B cell (primary cell): ENCODE measurements around the gene PAXIP1. TPM values are rescaled to one million over a fixed set of nuclear protein-coding genes. Genes with fewer than 3 reads are reported as not detected.

Source experiments
- ATAC-seq: fragments of 200-7000 bp; cut with Tn5 transposase; one replicate; pipeline ENCODE4 v1.10.0; 2021; ENCODE audit warnings: low read depth, mild to moderate bottlenecking, moderate number of reproducible peaks, moderate library complexity
- CTCF ChIA-PET: fragments of 350-600 bp; sonication (Branson Sonifier 250); formaldehyde crosslinking; loops from one replicate; lab custom pipeline; 2021; ENCODE audit warnings: antibody characterized with exemption, inconsistent platforms; lab: Charles Lee
- POLR2A ChIA-PET: fragments of 350-600 bp; sonication (Branson Sonifier 250); formaldehyde crosslinking; loops from one replicate; lab custom pipeline; 2021; ENCODE audit warnings: antibody characterized with exemption; lab: Charles Lee
- DNase-seq: peaks from one replicate; pipeline ENCODE4 v3.0.0; 2013
- H2AFZ ChIP-seq: 2 replicates; pipeline ENCODE4 v1.6.1; 2012; ENCODE audit warnings: mild to moderate bottlenecking, low read depth, low read length; ENCODE audit not compliant: insufficient read depth, poor library complexity, severe bottlenecking
- H3K27ac ChIP-seq, 2 donors: 1 replicate in 1 of 2; 2 replicates in 1 of 2; pipeline ENCODE4 v1.5.1; 2012 to 2013; ENCODE audit warnings: low read length in 2 of 2, mild to moderate bottlenecking in 2 of 2, moderate library complexity in 1 of 2
- H3K27me3 ChIP-seq, 4 experiments: fragments of 200-600 bp in 1 of 4; sonication (generic) in 1 of 4; replicated peaks in 1 of 4; 1 replicate in 2 of 4; 2 replicates in 2 of 4; pipeline versions ENCODE4 v1.6.1 to v1.7.0; 2013 to 2016; ENCODE audit warnings: low read length in 3 of 4, mild to moderate bottlenecking in 2 of 4, mixed read lengths in 1 of 4, moderate library complexity in 1 of 4; ENCODE audit not compliant: insufficient read depth in 4 of 4, control insufficient read depth in 3 of 4; ENCODE audit errors: control extremely low read depth in 1 of 4
- H3K36me3 ChIP-seq, 2 experiments: replicated peaks in 1 of 2; 1 replicate in 1 of 2; 2 replicates in 1 of 2; pipeline versions ENCODE4 v1.6.1 to v1.7.1; 2013; ENCODE audit warnings: low read length in 1 of 2; ENCODE audit not compliant: insufficient read depth in 2 of 2, control insufficient read depth in 1 of 2; ENCODE audit errors: control extremely low read depth in 1 of 2, extremely low read depth in 1 of 2
- H3K4me1 ChIP-seq, 2 donors: fragments of 200-600 bp in 1 of 2; sonication (generic) in 1 of 2; 1 replicate in 1 of 2; 2 replicates in 1 of 2; pipeline versions ENCODE4 v1.5.1 to v1.6.1; 2013 to 2017; ENCODE audit warnings: low read length in 2 of 2; ENCODE audit not compliant: control insufficient read depth in 2 of 2, insufficient read depth in 2 of 2
- H3K4me2 ChIP-seq: replicated peaks from 2 replicates; pipeline ENCODE3; 2012; ENCODE audit warnings: mild to moderate bottlenecking, low read depth, low read length; ENCODE audit not compliant: poor library complexity, severe bottlenecking
- H3K4me3 ChIP-seq, 5 experiments: fragments of 200-600 bp in 1 of 5; sonication (generic) in 1 of 5; 1 replicate in 3 of 5; 2 replicates in 2 of 5; pipeline versions ENCODE4 v1.5.1 to v1.7.0; 2011 to 2016; ENCODE audit warnings: low read length in 4 of 5, mild to moderate bottlenecking in 4 of 5, low read depth in 2 of 5, control low read depth in 1 of 5, moderate library complexity in 1 of 5; ENCODE audit not compliant: insufficient read depth in 1 of 5; ENCODE audit errors: control extremely low read depth in 1 of 5, extremely low read depth in 1 of 5
- H3K79me2 ChIP-seq: fragments of 200-600 bp; sonication (generic); one replicate; pipeline ENCODE4 v1.6.0; 2016; ENCODE audit warnings: low read length; ENCODE audit not compliant: control insufficient read depth, insufficient read depth
- H3K9ac ChIP-seq: fragments of 200-600 bp; sonication (generic); 2 replicates; pipeline ENCODE4 v1.6.1; 2017; ENCODE audit warnings: mild to moderate bottlenecking, low read length, moderate library complexity
- H3K9me3 ChIP-seq, 3 donors: one replicate each; pipeline versions ENCODE4 v1.6.1 to v1.7.1; 2013; ENCODE audit warnings: low read length in 2 of 3; ENCODE audit not compliant: control insufficient read depth in 2 of 3, insufficient read depth in 1 of 3; ENCODE audit errors: control extremely low read depth in 1 of 3
- H4K20me1 ChIP-seq: 2 replicates; pipeline ENCODE4 v1.6.0; 2012; ENCODE audit warnings: mild to moderate bottlenecking, low read length; ENCODE audit not compliant: insufficient read depth, control insufficient read depth, poor library complexity, severe bottlenecking
- H3K27ac Mint-ChIP-seq: one replicate; pipeline ENCODE4 v1.8.0; 2021; ENCODE audit warnings: mixed read lengths
- H3K27me3 Mint-ChIP-seq: one replicate; pipeline ENCODE4 v1.8.0; 2021; ENCODE audit warnings: mixed read lengths
- H3K4me1 Mint-ChIP-seq: one replicate; pipeline ENCODE4 v1.8.0; 2021; ENCODE audit warnings: mixed read lengths
- H3K4me3 Mint-ChIP-seq: one replicate; pipeline ENCODE4 v1.8.0; 2021; ENCODE audit warnings: mixed read lengths
- H3K9me3 Mint-ChIP-seq: one replicate; pipeline ENCODE4 v1.8.0; 2022; ENCODE audit warnings: mixed read lengths; ENCODE audit not compliant: insufficient read depth
- EZH2 ChIP-seq: IDR thresholded peaks from 2 replicates; pipeline ENCODE4 v1.6.1; 2012; ENCODE audit warnings: borderline replicate concordance, low read depth, mild to moderate bottlenecking, moderate library complexity, low read length; ENCODE audit not compliant: insufficient read depth, poor library complexity, severe bottlenecking
- WGBS: methylation state at CpG from one replicate; pipeline ENCODE4 v1.1.5; 2013; ENCODE audit warnings: missing lambda C conversion rate; ENCODE audit not compliant: insufficient coverage; 5-methylcytosine and 5-hydroxymethylcytosine counted together
- intact Hi-C: fragments of 100-400 bp; cut with micrococcal nuclease; formaldehyde crosslinking; loops from one replicate; pipeline ENCODE4 v1.10.0; 2022
- polyA plus RNA-seq: library from polyadenylated mRNA; depleted of rRNA; stranded (reverse); fragments of >200 nt; gene quantifications from 2 replicates; pipeline ENCODE4 v1.2.3, GENCODE V29; 2012
- total RNA-seq, 2 donors: library from RNA; stranded (reverse); fragments of 120-200 nt in 1 of 2; gene quantifications; 1 replicate in 1 of 2; 2 replicates in 1 of 2; pipeline versions ENCODE4 v1.2.3 to v1.2.4, GENCODE V29; 2013 to 2022
- TF ChIP-seq, protein P1 (sequence below): fragments of 200-600 bp; IDR thresholded peaks from one replicate; pipeline ENCODE4 v1.8.0; 2022; ENCODE audit warnings: antibody characterized with exemption, mild to moderate bottlenecking

PAXIP1 gene
- total and polyA plus RNA-seq, 2 donors (not counting 1 experiment from before 2014, with no cell fraction given) = 9.2 to 18.5 TPM

DNA sequence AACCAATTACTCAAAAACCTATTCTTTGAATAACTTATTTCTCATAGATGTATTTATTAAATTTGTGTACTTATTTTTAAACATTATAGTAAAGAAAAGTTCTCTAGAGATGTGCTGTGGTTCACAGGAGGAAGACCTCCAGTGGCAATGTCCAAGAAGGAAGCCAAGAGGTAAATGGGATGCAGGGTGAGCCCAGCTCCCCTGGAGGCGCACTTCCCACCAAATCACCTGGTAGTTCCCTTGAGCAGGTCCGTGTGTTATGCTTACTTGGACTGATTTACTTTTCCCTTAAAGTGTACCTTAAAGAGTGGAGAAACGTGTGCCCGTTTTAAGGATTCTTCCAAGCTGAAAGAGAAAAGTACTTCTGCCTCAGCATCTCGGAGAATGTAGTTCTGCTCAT, 55.3 kb downstream of the PAXIP1 start:
- no peaks in the 10 kb centered on the region for H3K27me3 Mint-ChIP-seq
- Histone ChIP-seq H3K9ac (no peak overlapping the region), H4K20me1 (no peaks in the 10 kb centered on the region), H3K4me2 (no peak overlapping the region), H3K27me3 (no peaks in the 10 kb centered on the region), H2AFZ (no peak overlapping the region), H3K36me3 (peaks cover 23 to 49% of the 10 kb centered on the region in 2 experiments), H3K27ac (no peak overlapping the region), H3K4me1 (no peaks in the 10 kb centered on the region), H3K4me3 (no peak overlapping the region), H3K9me3 (no peaks in the 10 kb centered on the region), H3K79me2 (no peaks in the 10 kb centered on the region)
- intact Hi-C loops = no loop called here
- WGBS = 100% methylated on average over 3 of the region's 5 CpGs
- H3K4me1 Mint-ChIP-seq = no peaks in the 10 kb centered on the region
- H3K27ac Mint-ChIP-seq = no peak overlapping the region
- ChIA-PET POLR2A (no interaction called here), CTCF (interaction anchor here (0.7 to 1.7 kb wide), 2 partner anchors 33 to 269 kb away, joined by 3 to 4 read pairs; no protein-coding TSS in a partner anchor)
- ATAC-seq (no peak), DNase-seq (no peak)
- no peak for TF ChIP-seq EZH2
- TF ChIP-seq, protein P1, sequence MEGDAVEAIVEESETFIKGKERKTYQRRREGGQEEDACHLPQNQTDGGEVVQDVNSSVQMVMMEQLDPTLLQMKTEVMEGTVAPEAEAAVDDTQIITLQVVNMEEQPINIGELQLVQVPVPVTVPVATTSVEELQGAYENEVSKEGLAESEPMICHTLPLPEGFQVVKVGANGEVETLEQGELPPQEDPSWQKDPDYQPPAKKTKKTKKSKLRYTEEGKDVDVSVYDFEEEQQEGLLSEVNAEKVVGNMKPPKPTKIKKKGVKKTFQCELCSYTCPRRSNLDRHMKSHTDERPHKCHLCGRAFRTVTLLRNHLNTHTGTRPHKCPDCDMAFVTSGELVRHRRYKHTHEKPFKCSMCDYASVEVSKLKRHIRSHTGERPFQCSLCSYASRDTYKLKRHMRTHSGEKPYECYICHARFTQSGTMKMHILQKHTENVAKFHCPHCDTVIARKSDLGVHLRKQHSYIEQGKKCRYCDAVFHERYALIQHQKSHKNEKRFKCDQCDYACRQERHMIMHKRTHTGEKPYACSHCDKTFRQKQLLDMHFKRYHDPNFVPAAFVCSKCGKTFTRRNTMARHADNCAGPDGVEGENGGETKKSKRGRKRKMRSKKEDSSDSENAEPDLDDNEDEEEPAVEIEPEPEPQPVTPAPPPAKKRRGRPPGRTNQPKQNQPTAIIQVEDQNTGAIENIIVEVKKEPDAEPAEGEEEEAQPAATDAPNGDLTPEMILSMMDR = no peak
- no peaks in the 10 kb centered on the region for H3K9me3 Mint-ChIP-seq
- no peak overlapping the region for H3K4me3 Mint-ChIP-seq

- no peaks in the 10 kb centered on the region for H3K79me2 ChIP-seq
- WGBS = 97% methylated on average over 6 of the region's 7 CpGs
- no peaks in the 10 kb centered on the region for H3K27me3 ChIP-seq
- no peak overlapping the region for H3K4me2 ChIP-seq
- no peaks in the 10 kb centered on the region for H3K9me3 Mint-ChIP-seq
- H3K9ac ChIP-seq = no peak overlapping the region
- H3K4me1 ChIP-seq = no peaks in the 10 kb centered on the region
- H3K4me3 ChIP-seq = no peak overlapping the region
- ChIA-PET POLR2A (no interaction called here), CTCF (no interaction called here)
- no peaks in the 10 kb centered on the region for H3K27me3 Mint-ChIP-seq
- H3K4me1 Mint-ChIP-seq = no peaks in the 10 kb centered on the region
- no peak overlapping the region for H3K27ac Mint-ChIP-seq
- intact Hi-C loops = no loop called here
- no peaks in the 10 kb centered on the region for H3K9me3 ChIP-seq
- H3K4me3 Mint-ChIP-seq = no peak overlapping the region
- H4K20me1 ChIP-seq = no peaks in the 10 kb centered on the region
- DNase-seq (no peak), ATAC-seq (no peak)
- peaks cover 21 to 42% of the 10 kb centered on the region in 2 experiments for H3K36me3 ChIP-seq
- no peak overlapping the region for H3K27ac ChIP-seq
- no peak overlapping the region for H2AFZ ChIP-seq
- TF ChIP-seq EZH2 = no peak
- TF ChIP-seq, protein P1 = no peak
Observed at GRCh38 chr7:154946166-154946565, 56.8 kb downstream of the PAXIP1 start.
